Stimulated activated CD8-positive, alpha-beta memory T cell treated with anti-CD3 and anti-CD28 coated beads, Interleukin-15, amount 100 ng/mL, for 4 hours (primary cell): Measurements from ENCODE around the gene PDE11A.

Experiments used
- DNase-seq, 2 donors: peaks; one replicate each; pipeline ENCODE4 v3.0.0-alpha.2; 2020; ENCODE audit warnings: low read depth in 2 of 2

PDE11A gene

GRCh38 chr2:177600917-177601316 lies 471.7 kb downstream of the PDE11A start:
- DNase-seq = no peak

- no peak for DNase-seq
These were observed 472.6 kb downstream of the PDE11A start for GRCh38 chr2:177599956-177600355.

DNA sequence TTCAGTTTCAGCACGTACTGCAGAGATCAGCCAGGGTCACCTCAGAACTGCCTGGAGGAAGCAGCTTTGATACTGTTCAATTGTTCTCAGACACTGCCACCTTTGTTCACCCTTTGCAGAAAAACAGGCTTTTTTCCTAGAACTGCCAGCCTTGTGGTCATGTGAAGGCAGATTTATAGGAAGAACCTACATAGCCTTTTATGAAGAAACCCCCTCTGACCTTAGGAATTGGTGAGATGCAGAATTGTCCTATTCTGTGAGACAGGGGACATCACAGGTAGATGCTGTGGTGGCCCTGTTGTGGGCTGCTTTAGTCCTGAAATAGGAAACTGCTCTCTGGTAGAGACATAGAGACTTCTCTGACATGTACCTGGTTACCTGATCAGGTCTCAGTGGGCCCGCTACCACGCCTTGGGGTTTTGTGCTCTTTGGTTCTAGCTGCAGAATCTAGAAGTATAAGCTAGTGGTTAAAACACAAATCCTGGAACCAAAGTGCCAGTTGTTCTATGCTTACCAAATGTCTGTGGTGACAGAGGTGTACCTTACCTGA lies 473.4 kb downstream of the PDE11A start:
- DNase-seq = no peak

DNA sequence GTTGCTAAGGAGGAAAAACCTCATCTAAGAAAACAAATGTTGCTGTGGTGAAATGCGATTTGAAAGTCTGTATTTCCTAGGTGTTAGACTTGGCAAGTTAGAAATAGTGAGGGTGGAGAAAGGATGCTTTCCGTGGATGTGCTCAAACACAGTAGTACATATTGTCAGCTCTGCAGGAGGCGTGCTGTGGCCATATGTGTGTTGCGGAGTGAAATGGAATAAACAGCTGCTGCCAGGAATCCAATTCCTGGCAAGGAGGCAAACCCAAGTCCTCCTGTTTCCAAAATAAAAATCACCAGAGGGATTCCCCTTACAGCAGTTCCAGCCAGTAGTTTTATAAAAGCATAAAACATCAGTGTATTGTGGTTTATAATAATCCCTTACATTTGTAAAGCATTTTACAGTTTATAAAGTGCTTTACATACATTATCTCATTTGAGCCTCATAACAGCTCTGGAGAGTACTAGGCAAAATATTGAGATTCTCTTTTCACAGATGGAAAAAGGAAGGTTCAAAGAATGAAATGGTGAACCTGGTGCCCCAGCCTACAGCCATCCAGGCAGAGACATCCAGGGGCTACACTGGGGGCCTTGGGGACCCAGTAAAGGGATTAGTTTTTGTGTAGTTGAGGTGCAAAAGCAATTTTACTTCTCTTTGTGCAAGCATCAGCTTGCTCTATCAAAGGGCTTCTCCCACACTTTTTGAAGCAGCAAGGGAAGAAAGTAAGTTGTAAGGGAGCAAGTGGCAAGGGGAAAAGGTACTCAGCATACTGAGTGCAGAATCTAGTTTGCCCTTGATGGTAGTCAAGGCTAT lies 474.0 kb downstream of the PDE11A start:
- DNase-seq = no peak

GRCh38 chr2:177597759-177598158 lies 474.8 kb downstream of the PDE11A start:
- no peak for DNase-seq

- no peak for DNase-seq
These were observed 475.7 kb downstream of the PDE11A start for GRCh38 chr2:177596866-177597265.

- DNase-seq = no peak
These were observed 477.3 kb downstream of the PDE11A start for GRCh38 chr2:177595126-177595845.

- no peak for DNase-seq
These were observed 479.2 kb downstream of the PDE11A start for GRCh38 chr2:177593402-177593801.

GRCh38 chr2:177592945-177593344 lies 479.6 kb downstream of the PDE11A start:
- DNase-seq = no peak

DNA sequence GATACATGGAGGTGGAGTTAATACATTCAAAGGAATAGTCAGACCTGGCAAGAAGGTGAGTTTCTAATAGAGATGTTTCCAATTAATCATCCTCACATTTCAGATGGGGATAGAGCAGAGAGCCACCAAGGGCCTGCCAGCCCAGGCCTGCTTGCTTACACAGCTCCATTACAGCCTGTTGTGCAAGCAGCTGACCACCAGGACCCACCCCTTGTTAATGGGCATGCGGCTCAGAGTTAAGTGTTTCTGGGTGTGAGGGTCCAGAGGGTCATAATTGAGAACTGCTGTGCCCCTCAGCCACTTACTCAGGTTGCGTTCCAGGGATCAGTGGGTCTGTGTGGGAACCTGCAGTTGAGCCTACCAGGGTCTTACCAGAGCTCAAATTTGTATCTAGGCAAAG lies 480.2 kb downstream of the PDE11A start:
- no peak for DNase-seq

- DNase-seq = no peak
These were observed 483.4 kb downstream of the PDE11A start for GRCh38 chr2:177589186-177589585.

- DNase-seq = no peak
These were observed 483.9 kb downstream of the PDE11A start for GRCh38 chr2:177588671-177589070.

GRCh38 chr2:177587371-177587770 lies 485.2 kb downstream of the PDE11A start:
- no peak for DNase-seq

DNA sequence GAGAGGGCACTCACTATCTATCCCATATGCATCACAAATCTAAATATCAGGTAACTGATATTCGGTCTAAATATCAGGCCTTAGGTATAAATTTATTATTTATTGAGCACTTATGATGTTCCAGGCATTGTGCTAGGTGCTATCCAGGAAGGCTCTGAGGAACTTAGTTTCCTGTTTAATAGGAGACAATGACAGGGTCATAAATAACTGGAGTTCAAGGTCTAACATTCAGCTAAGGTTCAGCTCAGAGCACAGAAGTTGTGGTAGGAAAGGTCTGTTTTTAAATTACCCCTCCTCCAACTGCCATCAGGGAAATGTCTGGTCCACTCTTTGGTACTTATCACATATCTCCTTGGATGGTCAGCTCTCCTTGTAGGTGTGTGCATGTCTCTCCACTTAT lies 486.4 kb downstream of the PDE11A start:
- no peak for DNase-seq

DNA sequence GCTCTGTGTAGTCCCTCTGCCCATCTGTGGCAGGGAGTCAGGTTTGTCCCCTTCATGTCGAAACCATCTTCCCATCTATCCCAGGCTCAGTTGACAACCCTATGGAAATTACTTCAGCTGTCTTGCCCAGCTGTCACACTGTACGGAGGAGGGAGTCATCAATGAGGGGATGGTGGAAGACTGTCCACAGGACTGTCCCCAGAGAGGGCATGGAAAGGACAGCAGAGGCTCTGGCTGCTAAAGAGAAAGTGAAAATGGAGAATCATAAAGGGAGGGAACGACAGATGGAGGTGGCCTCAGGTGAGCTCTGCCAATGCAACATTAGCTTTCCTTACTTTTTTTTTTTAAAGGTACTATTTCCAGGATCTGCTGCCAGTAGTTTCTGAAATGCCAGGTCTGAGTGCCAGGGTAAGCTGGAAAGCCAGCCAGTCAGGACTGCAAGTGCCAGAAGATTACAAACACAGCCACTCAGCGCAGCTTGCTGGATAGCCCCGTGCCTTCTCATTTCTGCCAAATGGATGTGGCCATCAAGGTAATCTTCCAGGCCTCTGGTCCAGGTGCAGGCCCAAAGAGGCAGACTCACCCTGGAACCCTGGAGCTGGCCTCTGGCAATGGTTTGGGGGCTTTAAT lies 487.2 kb downstream of the PDE11A start:
- no peak for DNase-seq

GRCh38 chr2:177584030-177584692 lies 488.4 kb downstream of the PDE11A start:
- DNase-seq = no peak

DNA sequence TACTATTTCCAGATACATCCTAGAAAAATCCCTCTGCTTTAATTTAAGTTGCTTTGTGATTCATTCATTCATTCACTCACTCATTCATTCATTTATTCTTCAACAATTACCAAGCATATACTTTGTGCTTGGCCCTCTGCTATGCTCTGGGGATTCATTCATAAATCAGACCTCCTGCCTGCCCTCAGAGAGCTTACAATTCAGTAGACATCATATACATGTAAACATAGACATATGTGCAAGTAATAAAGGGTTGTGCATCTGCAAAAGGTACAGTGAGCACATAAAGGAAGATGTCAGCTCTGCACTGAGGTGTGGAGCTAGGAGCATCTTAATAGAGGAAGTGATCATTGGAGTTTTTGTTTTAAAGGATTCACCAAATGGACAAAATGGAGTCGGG lies 490.6 kb downstream of the PDE11A start:
- no peak for DNase-seq

- no peak for DNase-seq
These were observed 493.0 kb downstream of the PDE11A start for GRCh38 chr2:177579486-177580036.

DNA sequence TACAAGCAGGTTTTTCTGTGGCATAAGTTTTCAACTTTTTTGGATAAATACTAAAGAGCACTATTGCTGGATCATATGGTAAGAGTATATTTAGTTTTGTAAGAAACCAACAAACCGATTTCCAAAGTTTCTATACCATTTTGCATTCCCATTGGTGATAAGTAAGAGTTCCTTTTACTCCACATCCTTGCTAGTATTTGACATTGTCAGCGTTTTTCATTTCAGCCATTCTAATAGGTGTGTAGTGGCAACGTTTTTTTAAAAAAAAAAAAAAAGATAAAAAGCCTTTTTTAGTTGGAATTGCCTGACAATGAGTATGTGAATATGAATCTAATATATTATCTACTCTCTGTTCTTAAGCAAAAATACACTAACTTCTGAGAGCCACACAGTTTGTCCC lies 494.1 kb downstream of the PDE11A start:
- DNase-seq = no peak

GRCh38 chr2:177577075-177577474 lies 495.5 kb downstream of the PDE11A start:
- DNase-seq = no peak

DNA sequence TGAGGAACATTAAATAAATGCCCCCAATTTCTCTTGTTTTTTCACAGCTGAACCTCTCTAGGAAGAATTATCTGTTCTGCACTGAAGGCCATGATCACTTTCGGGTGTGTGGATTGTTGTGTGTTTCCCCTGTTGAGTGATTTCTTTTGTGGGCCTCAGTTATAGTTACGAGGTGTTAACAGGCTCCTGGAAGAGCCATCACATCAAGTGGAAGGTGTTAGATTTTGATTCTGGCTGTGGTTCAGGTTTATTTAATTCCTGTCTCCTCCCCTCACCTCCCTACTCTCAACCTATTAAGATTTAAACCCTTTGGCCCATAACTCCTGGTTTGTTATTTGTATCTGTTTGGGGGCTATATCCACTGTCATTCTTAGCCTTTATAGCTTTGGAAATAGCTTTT lies 497.2 kb downstream of the PDE11A start:
- no peak for DNase-seq

DNA sequence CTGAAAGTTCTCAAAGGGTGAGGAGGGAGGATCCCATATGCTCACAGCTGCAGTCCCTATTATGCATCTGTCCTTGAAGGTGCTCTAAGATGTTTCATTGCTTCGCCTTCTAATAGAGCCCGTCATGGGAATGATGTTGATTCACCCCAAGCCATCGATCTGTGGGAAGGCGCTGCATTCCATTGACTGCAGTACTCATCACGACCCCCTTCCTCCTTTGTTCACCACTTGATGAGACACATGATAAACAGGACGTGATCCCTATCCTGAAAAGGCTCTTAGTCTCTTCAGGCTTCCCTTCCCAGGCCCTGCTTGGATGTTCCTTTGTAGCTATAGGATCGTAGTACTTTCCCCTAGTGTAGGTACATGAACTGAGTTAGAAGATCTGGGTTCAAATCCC lies 498.2 kb downstream of the PDE11A start:
- no peak for DNase-seq
